ENCODE results near the gene CUZD1.

The CUZD1 gene

GRCh38 chr10:122856902-122857301 is 11.2 kb upstream of the CUZD1 start:
- no peak for DNase-seq (ENCODE audit: extremely low read depth in 1 of 2, low read depth in 1 of 2)

- no peak for DNase-seq (ENCODE audit: extremely low read depth in 1 of 2, low read depth in 1 of 2)
These were observed 10.1 kb upstream of the CUZD1 start for GRCh38 chr10:122855745-122856144.

GRCh38 chr10:122854648-122855047 is 9.0 kb upstream of the CUZD1 start:
- no peak for DNase-seq (ENCODE audit: extremely low read depth in 1 of 2, low read depth in 1 of 2)

GRCh38 chr10:122853665-122854313 is 8.1 kb upstream of the CUZD1 start:
- no peak for DNase-seq (ENCODE audit: extremely low read depth in 1 of 2, low read depth in 1 of 2)

GRCh38 chr10:122852261-122852660 is 6.6 kb upstream of the CUZD1 start:
- DNase-seq (ENCODE audit: extremely low read depth in 1 of 2, low read depth in 1 of 2) = no peak

- no peak for DNase-seq (ENCODE audit: extremely low read depth in 1 of 2, low read depth in 1 of 2)
These were observed 5.3 kb upstream of the CUZD1 start for GRCh38 chr10:122850705-122851640.

GRCh38 chr10:122849900-122850605 is 4.4 kb upstream of the CUZD1 start:
- no peak for DNase-seq (ENCODE audit: extremely low read depth in 1 of 2, low read depth in 1 of 2)

- no peak for DNase-seq (ENCODE audit: extremely low read depth in 1 of 2, low read depth in 1 of 2)
These were observed 3.4 kb upstream of the CUZD1 start for GRCh38 chr10:122849090-122849489.

GRCh38 chr10:122847782-122848604 is 2.3 kb upstream of the CUZD1 start:
- no peak for DNase-seq (ENCODE audit: extremely low read depth in 1 of 2, low read depth in 1 of 2)

- DNase-seq (ENCODE audit: extremely low read depth in 1 of 2, low read depth in 1 of 2) = no peak
These were observed 1.5 kb downstream of the CUZD1 start for GRCh38 chr10:122844146-122844545.

- no peak for DNase-seq (ENCODE audit: extremely low read depth in 1 of 2, low read depth in 1 of 2)
These were observed 4.1 kb downstream of the CUZD1 start for GRCh38 chr10:122841569-122841968.

- DNase-seq (ENCODE audit: extremely low read depth in 1 of 2, low read depth in 1 of 2) = no peak
These were observed 6.2 kb downstream of the CUZD1 start for GRCh38 chr10:122839505-122839904.

- no peak for DNase-seq (ENCODE audit: extremely low read depth in 1 of 2, low read depth in 1 of 2)
These were observed 6.8 kb downstream of the CUZD1 start for GRCh38 chr10:122838880-122839279.

- no peak for DNase-seq (ENCODE audit: extremely low read depth in 1 of 2, low read depth in 1 of 2)
These were observed 9.7 kb downstream of the CUZD1 start for GRCh38 chr10:122835908-122836307.

- DNase-seq (ENCODE audit: extremely low read depth in 1 of 2, low read depth in 1 of 2) = no peak
These were observed 14.7 kb downstream of the CUZD1 start for GRCh38 chr10:122830965-122831353.

- no peak for DNase-seq (ENCODE audit: extremely low read depth in 1 of 2, low read depth in 1 of 2)
These were observed 15.2 kb downstream of the CUZD1 start for GRCh38 chr10:122830273-122830964.

- DNase-seq (ENCODE audit: extremely low read depth in 1 of 2, low read depth in 1 of 2) = no peak
These were observed 16.2 kb downstream of the CUZD1 start for GRCh38 chr10:122829454-122829853.

- no peak for DNase-seq (ENCODE audit: extremely low read depth in 1 of 2, low read depth in 1 of 2)
These were observed 16.9 kb downstream of the CUZD1 start for GRCh38 chr10:122828716-122829255.

- DNase-seq (ENCODE audit: extremely low read depth in 1 of 2, low read depth in 1 of 2) = no peak
These were observed 18.4 kb downstream of the CUZD1 start for GRCh38 chr10:122827302-122827701.
